MCF 10A (cell line): ENCODE measurements around the gene TOLLIP. TPM values are rescaled to one million over a fixed set of nuclear protein-coding genes. Genes with fewer than 3 reads are reported as not detected.

Source experiments
- BruUV-seq: library from RNA; stranded (reverse); fragments of 400-500 nt; replicated peaks from 2 replicates; lab custom pipeline; 2021; lab: Mats Ljungman, UMichigan
- CTCF ChIA-PET: fragments of 300-600 bp; sonication (Branson Sonifier 250); formaldehyde crosslinking; extraction: SDS; loops from one replicate; lab custom pipeline; 2021; ENCODE audit warnings: antibody characterized with exemption, inconsistent platforms; lab: Yijun Ruan, JAX
- POLR2A ChIA-PET: fragments of 300-600, 350-650 bp; sonication (Branson Sonifier 250); formaldehyde crosslinking; extraction: SDS; loops from one replicate; lab custom pipeline; 2020; ENCODE audit warnings: antibody characterized with exemption, inconsistent platforms; lab: Yijun Ruan, JAX
- DNase-seq: peaks from one replicate; pipeline ENCODE4 v3.0.0-alpha.2; 2018; ENCODE audit not compliant: unreplicated experiment
- H3K27ac Mint-ChIP-seq: one replicate; pipeline ENCODE4 v1.8.0; 2022; ENCODE audit warnings: mild to moderate bottlenecking, low read depth, mixed read lengths; ENCODE audit not compliant: unreplicated experiment
- H3K27me3 Mint-ChIP-seq: one replicate; pipeline ENCODE4 v1.8.0; 2022; ENCODE audit warnings: mixed read lengths; ENCODE audit not compliant: insufficient read depth, unreplicated experiment
- H3K36me3 Mint-ChIP-seq: one replicate; pipeline ENCODE4 v1.8.0; 2022; ENCODE audit warnings: mild to moderate bottlenecking, moderate library complexity, mixed read lengths; ENCODE audit not compliant: insufficient read depth, unreplicated experiment
- H3K4me1 Mint-ChIP-seq: one replicate; pipeline ENCODE4 v1.8.0; 2022; ENCODE audit warnings: mixed read lengths; ENCODE audit not compliant: insufficient read depth, unreplicated experiment
- H3K4me3 Mint-ChIP-seq: one replicate; pipeline ENCODE4 v1.8.0; 2022; ENCODE audit warnings: mild to moderate bottlenecking, moderate library complexity, mixed read lengths; ENCODE audit not compliant: unreplicated experiment
- H3K9me3 Mint-ChIP-seq: one replicate; pipeline ENCODE4 v1.8.0; 2022; ENCODE audit warnings: mixed read lengths; ENCODE audit not compliant: unreplicated experiment
- intact Hi-C: fragments of 100-400 bp; cut with micrococcal nuclease; formaldehyde crosslinking; loops from 2 replicates; pipeline ENCODE4 v1.14.1; 2022
- total RNA-seq: library from RNA; stranded (reverse); gene quantifications from 2 replicates; pipeline ENCODE4 v1.2.3, GENCODE V29; 2022
- TF ChIP-seq, protein P1 (sequence below): fragments of 200-600 bp; IDR thresholded peaks from one replicate; pipeline ENCODE4 v1.8.0; 2022; ENCODE audit warnings: antibody characterized with exemption, mild to moderate bottlenecking; ENCODE audit not compliant: unreplicated experiment

TOLLIP gene
- total RNA-seq, 1 experiment from 2014 or later, result 58.8 TPM

DNA sequence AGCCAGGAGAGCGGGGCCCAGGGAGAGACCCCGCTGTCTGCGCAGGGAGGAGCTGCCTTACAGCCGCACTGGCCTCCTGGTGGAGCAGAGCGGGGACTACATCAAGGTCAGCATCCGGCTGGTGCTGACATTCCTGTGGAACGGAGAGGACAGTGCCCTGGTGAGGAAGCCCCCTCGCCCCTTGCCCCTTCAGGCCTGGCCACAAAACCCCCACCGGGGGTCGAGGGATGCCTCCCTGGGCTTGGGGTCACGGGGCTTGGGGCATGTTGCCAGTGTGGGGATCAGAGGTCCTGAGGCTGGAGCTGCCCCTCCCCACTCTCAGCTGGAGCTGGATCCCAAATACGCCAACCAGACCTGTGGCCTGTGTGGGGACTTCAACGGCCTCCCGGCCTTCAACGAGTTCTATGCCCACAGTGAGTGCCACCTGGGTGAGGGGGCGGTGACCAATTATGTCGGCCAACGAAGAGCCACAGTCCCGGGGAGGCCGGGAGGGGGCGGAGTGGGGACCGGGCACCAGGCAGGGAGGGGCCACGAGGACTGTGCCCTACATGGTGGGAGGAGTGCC, 82.4 kb downstream of the TOLLIP start:
- DNase-seq, result no peak
- Mint-ChIP-seq H3K9me3 (no peaks in the 10 kb centered on the region), H3K36me3 (no peaks in the 10 kb centered on the region), H3K27me3 (peaks cover 10% of the 10 kb centered on the region), H3K27ac (no peak overlapping the region), H3K4me3 (no peak overlapping the region), H3K4me1 (no peaks in the 10 kb centered on the region)
- POLR2A ChIA-PET, result no interaction called here
- CTCF ChIA-PET, result no interaction called here
- TF ChIP-seq, protein P1, sequence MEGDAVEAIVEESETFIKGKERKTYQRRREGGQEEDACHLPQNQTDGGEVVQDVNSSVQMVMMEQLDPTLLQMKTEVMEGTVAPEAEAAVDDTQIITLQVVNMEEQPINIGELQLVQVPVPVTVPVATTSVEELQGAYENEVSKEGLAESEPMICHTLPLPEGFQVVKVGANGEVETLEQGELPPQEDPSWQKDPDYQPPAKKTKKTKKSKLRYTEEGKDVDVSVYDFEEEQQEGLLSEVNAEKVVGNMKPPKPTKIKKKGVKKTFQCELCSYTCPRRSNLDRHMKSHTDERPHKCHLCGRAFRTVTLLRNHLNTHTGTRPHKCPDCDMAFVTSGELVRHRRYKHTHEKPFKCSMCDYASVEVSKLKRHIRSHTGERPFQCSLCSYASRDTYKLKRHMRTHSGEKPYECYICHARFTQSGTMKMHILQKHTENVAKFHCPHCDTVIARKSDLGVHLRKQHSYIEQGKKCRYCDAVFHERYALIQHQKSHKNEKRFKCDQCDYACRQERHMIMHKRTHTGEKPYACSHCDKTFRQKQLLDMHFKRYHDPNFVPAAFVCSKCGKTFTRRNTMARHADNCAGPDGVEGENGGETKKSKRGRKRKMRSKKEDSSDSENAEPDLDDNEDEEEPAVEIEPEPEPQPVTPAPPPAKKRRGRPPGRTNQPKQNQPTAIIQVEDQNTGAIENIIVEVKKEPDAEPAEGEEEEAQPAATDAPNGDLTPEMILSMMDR, result no peak
- no TSS peak for BruUV-seq
- intact Hi-C loops, result no loop called here

DNA sequence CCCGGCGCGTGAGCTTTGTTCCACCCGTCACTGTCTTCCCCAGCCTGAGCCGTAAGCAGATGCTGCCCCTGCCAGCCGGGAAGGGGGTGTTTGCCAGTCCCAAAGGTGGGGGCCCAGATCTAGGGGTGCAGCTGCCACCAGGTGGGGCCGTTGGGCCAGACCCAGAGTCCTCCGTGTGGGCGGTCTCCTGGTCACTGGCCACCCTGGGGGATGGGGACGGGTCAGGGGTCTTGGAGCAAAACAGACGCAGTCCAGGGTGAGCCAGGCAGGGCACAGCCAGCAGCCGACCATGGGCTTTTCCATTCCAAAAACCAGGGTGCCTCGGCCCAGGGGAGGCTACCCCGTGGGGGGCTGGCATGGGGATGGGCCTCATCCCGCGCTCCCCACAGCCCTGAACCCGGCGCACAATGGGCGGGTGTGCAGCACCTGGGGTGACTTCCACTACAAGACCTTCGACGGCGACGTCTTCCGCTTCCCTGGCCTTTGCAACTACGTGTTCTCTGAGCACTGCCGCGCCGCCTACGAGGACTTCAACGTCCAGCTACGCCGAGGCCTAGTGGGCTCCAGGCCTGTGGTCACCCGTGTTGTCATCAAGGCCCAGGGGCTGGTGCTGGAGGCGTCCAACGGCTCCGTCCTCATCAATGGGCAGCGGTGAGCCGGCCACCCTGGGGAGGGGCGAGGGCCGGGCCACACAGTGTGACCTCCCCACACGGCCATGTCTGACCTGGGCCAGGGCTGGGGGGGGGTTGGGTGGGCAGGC, 83.0 kb downstream of the TOLLIP start:
- CTCF ChIA-PET, result no interaction called here
- DNase-seq, result no peak
- BruUV-seq, result no TSS peak
- POLR2A ChIA-PET, result no interaction called here
- Mint-ChIP-seq H3K4me1 (no peaks in the 10 kb centered on the region), H3K9me3 (no peaks in the 10 kb centered on the region), H3K36me3 (no peaks in the 10 kb centered on the region), H3K4me3 (no peak overlapping the region), H3K27me3 (peaks cover 10% of the 10 kb centered on the region), H3K27ac (no peak overlapping the region)
- intact Hi-C loops, result no loop called here
- TF ChIP-seq, protein P1, result no peak

DNA sequence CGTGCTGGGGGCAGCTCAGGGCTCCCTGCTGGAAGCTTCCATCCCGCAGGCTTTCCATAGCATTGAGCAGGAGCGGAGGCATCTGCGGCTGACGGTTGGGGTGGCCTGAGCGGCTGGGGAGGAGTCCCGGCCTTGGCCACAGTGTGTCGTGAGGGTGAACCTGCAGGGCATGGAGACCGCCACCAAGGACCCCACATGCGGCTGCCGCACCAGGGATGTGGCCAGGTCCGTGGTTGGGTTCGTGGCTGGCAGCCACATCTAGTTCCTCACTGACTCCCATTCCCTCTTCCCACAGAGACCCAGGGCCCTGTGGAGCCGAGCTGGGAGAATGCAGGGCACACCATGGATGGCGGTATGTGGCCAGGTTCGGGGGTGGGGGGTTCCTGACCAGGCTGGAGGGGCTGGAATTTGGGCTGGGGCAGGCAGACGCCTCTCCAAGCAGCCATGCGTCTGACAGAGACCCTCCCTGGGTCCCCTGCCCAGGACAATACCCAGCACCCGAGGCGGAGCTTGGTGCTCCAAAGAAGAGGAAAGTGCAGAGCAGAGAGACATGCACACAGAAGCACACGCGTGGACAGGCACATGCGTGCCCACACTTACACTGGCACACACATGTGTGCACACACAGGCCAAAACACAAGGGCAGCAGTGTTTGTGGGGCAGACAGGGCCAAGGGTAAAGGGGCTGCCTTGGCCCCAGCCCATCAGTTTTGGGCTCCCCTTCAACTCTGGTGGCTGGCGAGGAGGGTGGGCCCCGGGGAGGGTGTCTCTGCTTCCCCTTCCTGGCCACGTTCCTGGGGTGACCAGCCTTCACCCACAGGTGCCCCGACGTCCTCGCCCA, 83.8 kb downstream of the TOLLIP start:
- TF ChIP-seq, protein P1, result no peak
- Mint-ChIP-seq H3K4me1 (no peaks in the 10 kb centered on the region), H3K36me3 (no peaks in the 10 kb centered on the region), H3K27ac (no peak overlapping the region), H3K4me3 (no peak overlapping the region), H3K9me3 (no peaks in the 10 kb centered on the region), H3K27me3 (peaks cover 10% of the 10 kb centered on the region)
- POLR2A ChIA-PET, result interaction anchor here (0.6 to 0.7 kb wide), 2 partner anchors 32 to 150 kb away, joined by 3 read pairs; no protein-coding TSS in a partner anchor
- no TSS peak for BruUV-seq
- CTCF ChIA-PET, result no interaction called here
- intact Hi-C loops, result no loop called here
- no peak for DNase-seq
